Bronchial epithelial cell (primary cell): Measurements from ENCODE around the gene PTX3. TPM values are rescaled to one million over a fixed set of nuclear protein-coding genes. Genes with fewer than 3 reads are reported as not detected.
A peak's percentile ranks its signal among the peaks of the same experiment; 100 is the strongest.

Source experiments
- DNase-seq: peaks from one replicate; pipeline ENCODE4 v3.0.0-alpha.2; 2010; ENCODE audit warnings: low read depth
- FAIRE-seq: peaks from 2 replicates; lab custom pipeline; 2011; peaks lifted over from hg19 to GRCh38; lab: Jason Lieb, UNC
- H3K27me3 ChIP-seq: 2 replicates; pipeline ENCODE4 v1.5.1; 2011; ENCODE audit warnings: low read length; ENCODE audit not compliant: control insufficient read depth, insufficient read depth
- H3K36me3 ChIP-seq: 2 replicates; pipeline ENCODE4 v1.5.1; 2011; ENCODE audit warnings: low read length; ENCODE audit not compliant: control insufficient read depth, insufficient read depth
- H3K4me3 ChIP-seq: 2 replicates; pipeline ENCODE4 v1.5.1; 2011; ENCODE audit warnings: mild to moderate bottlenecking, low read depth, low read length, control low read depth
- total RNA-seq: library from RNA; depleted of rRNA; stranded (reverse); fragments of >200 nt; gene quantifications from 2 replicates; pipeline ENCODE4 v1.2.1, GENCODE V29; 2014
- TF ChIP-seq, protein P1 (sequence below): IDR thresholded peaks from 2 replicates; pipeline ENCODE4 v1.5.1; 2011; ENCODE audit warnings: mild to moderate bottlenecking, moderate library complexity, low read length, control low read depth, inconsistent platforms; ENCODE audit not compliant: insufficient read depth, severe bottlenecking

Gene PTX3
- total RNA-seq, 1 donor from 2014 or later: 4.2 TPM

DNA sequence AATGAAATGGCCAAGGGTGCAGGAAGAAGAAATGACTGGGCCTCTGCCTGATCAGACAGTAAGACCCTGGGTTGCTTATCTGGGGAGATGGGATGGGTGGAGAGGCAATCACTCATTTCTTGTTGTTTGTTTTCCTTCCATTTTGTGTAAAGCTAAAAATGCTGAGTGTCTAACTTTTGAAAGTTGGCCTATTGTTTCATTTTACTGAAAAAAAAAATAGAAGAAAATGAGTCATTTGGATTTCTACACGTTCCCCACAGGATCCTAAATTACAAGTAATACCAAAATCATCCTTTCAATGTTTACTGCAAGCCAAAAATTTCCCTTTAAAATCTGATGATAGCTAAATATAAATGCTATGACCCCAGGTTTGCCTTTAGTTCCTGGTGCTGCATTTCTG is 30.6 kb downstream of the PTX3 start:
- H3K36me3 ChIP-seq: no peaks in the 10 kb centered on the region
- FAIRE-seq (no peak), DNase-seq (no peak)
- no peak overlapping the region for H3K4me3 ChIP-seq
- TF ChIP-seq, protein P1, sequence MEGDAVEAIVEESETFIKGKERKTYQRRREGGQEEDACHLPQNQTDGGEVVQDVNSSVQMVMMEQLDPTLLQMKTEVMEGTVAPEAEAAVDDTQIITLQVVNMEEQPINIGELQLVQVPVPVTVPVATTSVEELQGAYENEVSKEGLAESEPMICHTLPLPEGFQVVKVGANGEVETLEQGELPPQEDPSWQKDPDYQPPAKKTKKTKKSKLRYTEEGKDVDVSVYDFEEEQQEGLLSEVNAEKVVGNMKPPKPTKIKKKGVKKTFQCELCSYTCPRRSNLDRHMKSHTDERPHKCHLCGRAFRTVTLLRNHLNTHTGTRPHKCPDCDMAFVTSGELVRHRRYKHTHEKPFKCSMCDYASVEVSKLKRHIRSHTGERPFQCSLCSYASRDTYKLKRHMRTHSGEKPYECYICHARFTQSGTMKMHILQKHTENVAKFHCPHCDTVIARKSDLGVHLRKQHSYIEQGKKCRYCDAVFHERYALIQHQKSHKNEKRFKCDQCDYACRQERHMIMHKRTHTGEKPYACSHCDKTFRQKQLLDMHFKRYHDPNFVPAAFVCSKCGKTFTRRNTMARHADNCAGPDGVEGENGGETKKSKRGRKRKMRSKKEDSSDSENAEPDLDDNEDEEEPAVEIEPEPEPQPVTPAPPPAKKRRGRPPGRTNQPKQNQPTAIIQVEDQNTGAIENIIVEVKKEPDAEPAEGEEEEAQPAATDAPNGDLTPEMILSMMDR: no peak
- no peaks in the 10 kb centered on the region for H3K27me3 ChIP-seq

DNA sequence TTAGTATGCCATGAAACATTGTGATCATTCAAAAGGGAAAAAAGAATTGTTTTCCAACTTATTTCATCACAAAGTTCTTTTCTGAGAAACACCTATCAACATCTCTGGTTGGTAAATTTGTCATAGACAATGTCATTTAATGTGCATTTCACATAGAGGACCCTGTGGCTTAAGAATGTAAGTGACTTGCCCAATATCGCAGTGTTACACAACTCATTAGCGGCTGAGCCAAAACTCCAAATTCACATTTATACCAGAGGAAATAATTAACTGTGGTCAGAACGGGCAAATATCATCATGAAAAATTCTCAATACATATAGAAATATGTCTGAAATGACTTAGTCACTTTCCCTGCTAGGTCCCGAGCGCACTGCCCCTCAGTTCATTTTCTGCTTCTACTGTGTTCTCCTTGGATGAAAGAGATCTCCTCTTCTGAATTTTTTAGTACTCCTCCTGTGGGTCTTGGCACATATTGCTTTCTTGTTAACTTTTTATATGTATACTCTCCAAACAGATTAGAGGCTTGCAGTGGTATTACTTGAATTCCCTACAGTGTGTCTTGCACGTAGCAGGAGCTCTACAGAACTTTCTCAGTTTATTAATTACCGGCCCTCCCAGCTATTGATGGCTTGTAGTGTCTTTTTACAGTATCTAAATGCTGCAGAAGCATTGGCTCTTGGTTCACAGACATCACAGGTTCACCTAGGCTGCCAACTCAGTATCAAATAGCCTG is 33.1 kb downstream of the PTX3 start:
- Histone ChIP-seq H3K27me3 (no peaks in the 10 kb centered on the region), H3K4me3 (no peak overlapping the region), H3K36me3 (no peaks in the 10 kb centered on the region)
- DNase-seq: no peak
- TF ChIP-seq, protein P1: no peak
- FAIRE-seq: no peak

DNA sequence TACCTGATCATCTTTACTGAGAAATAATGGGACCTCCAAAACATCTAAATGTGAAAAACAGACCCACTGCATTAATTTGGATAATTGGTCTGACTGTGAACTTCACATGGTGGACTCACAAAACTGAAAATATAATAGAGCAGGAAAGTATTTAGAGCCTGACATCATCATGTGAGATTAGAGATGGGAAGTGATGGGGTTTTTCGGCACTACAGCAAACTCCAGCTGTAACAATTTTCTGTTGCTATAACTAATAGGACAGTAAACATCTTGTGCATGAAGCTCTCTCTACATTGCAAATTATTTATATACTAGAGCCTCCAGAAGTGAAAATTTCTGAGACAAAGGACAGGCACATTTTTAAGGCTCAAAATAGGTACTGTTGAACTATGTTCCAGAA is 34.4 kb downstream of the PTX3 start:
- no peak overlapping the region for H3K4me3 ChIP-seq
- H3K27me3 ChIP-seq: no peaks in the 10 kb centered on the region
- H3K36me3 ChIP-seq: no peaks in the 10 kb centered on the region
- no peak for DNase-seq
- no peak for FAIRE-seq
- TF ChIP-seq, protein P1: no peak

DNA sequence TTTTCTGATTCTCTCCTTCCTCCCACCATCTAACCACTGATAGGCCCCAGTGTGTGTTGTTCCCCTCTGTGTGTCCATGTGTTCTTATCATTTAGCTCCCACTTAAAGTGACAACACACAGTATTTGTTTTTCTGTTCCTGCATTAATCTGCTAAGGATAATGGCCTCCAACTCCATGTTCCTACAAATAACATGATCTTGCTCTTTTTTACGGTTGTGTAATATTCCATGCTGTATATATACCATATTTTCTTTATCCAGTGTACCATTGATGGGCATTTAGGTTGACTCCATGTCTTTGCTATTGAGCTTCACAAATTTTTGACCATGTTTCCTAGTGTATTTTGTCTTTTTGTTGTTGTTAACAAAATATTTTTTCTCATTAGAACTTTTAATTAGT is 36.0 kb downstream of the PTX3 start:
- DNase-seq: no peak
- H3K4me3 ChIP-seq: no peak overlapping the region
- TF ChIP-seq, protein P1: no peak
- H3K36me3 ChIP-seq: no peaks in the 10 kb centered on the region
- no peaks in the 10 kb centered on the region for H3K27me3 ChIP-seq
- FAIRE-seq: no peak

DNA sequence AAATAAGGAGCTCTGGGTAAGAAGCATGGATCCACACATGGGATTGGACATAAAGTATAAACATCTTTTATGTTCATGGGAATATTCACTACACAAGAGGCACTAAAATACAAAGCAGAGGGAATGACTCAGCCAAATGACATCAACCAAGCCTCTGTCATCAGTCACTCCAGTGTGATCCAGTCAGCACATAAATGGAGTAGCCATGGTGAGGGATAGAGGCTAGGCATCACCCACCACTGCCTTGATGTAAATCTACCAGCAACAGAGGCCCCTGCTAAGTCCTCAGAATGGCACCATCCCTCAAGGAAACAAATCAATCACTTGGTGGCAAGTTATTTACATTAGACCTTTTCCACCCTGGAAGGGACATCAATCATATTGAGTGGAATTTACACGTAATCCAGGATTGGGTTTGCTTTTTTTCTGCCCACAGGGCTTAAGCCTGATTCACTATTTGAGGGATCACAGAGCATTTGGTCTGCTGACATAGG is 39.3 kb downstream of the PTX3 start:
- no peak overlapping the region for H3K4me3 ChIP-seq
- no peaks in the 10 kb centered on the region for H3K27me3 ChIP-seq
- peak; percentile 23 for FAIRE-seq
- TF ChIP-seq, protein P1: no peak
- H3K36me3 ChIP-seq: no peaks in the 10 kb centered on the region
- DNase-seq: peak; percentile 33
